GM18873 (cell line): ENCODE data around the gene SPSB3.

Experiments used
- ATAC-seq: cut with Tn5 transposase; IDR thresholded peaks from one replicate; pipeline ENCODE4 v1.9.1; 2021; ENCODE audit warnings: mild to moderate bottlenecking, moderate library complexity, moderate number of reproducible peaks; ENCODE audit not compliant: unreplicated experiment, low FRiP score

Gene SPSB3

GRCh38 chr16:1775846-1776671 lies 6.3 kb downstream of the SPSB3 start:
- ATAC-seq = no peak

- ATAC-seq = no peak
Observed at GRCh38 chr16:1775006-1775845, 7.1 kb downstream of the SPSB3 start.

DNA sequence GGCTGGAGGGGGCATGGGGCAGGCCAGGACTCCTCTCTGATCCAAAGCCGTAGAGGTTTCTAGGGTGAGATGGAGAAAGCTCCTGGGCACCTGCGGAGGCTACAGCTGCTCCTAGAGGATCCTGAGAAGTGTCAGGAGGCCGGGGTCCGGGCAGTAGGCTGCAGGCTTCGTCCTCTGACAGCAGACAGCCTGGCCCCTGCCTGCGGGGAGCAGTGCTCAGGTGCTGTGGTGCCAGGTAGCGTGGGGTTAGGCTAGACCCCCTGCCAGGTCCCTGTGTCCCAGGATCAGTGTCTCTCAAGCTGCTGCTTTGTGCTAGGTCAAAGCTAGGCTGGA lies 8.0 kb downstream of the SPSB3 start:
- ATAC-seq = no peak

- ATAC-seq = no peak
Observed at GRCh38 chr16:1773703-1774447, 8.5 kb downstream of the SPSB3 start.

DNA sequence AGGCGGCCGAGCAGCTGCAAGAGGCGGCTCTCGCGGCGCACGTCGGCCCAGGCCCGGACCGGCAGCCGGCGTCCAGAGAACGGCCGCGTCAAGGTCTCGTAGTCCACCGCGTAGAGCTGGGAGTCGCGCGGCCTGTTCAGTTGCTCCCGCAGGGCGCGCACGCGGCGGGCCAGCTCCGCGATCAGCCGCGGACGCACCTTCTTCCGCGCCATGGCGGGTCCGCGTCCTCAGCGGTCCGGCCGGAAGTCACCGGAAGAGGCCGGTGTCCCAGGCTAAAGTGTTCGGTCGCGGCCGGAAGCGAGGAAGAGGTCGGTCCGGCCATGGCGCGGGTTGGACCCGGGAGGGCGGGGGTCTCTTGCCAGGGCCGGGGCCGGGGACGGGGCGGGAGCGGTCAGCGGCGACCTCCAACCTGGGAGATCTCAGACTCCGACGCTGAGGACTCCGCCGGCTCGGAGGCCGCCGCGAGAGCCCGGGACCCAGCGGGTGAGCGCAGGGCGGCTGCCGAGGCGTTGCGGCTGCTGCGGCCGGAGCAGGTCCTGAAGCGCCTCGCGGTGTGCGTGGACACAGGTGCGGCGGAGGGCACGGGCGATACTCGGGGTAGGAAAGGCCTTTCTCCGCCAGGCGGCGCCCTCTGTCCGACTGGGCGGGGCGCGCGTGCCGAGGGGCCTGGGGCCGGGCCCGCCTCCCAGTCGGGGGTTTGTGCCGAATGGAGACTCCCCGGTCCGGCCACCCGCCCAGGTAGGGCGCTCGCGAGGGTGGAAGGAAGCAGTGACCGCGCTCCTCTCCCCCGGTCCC lies 9.3 kb downstream of the SPSB3 start, which contains the start of gene MRPS34:
Gene MRPS34, minus strand, starts transcription at position 227 of the 795 bp plus-strand sequence. Its CDS starts 15 bp downstream, at position 212.
- ATAC-seq = no peak

DNA sequence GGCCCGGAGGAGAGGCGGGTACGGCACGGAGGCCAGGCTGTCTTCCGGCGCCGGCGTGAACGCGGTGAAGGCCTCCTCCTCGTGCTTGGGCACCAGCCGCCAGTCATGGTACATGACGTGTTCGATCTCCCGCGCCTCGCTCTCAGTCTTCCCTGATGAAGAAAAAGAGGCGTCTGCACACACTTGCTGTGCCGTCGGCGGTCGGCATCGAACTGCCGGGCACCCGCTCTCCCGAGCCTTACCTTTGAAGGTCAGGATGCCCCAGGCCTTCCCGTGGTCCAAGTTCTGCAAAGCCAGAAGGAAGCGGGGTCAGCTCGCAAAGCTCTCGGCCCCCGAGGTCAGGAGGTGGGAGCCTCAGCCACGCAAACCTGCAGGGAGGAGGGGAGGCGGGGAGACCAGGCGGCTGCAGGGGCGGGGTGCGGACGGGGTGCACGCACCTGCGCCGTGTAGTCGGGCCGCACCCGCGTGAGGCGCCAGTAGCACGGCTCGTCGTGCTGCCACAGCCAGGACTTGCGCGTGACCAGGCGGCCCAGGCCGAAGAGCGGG lies 9.9 kb downstream of the SPSB3 start, which contains the start of gene EME2:
Gene EME2, plus strand, starts transcription at position 449 of the 546 bp plus-strand sequence. CDS start 418 bp downstream, outside the sequence.
- ATAC-seq = no peak

GRCh38 chr16:1771864-1772361 lies 10.5 kb downstream of the SPSB3 start:
- no peak for ATAC-seq

- no peak for ATAC-seq
Observed at GRCh38 chr16:1771188-1771863, 11.0 kb downstream of the SPSB3 start, which contains the start of gene NME3. NME3 (minus strand) TSS chr16:1771543; CDS start chr16:1771534, 9 bp downstream.

DNA sequence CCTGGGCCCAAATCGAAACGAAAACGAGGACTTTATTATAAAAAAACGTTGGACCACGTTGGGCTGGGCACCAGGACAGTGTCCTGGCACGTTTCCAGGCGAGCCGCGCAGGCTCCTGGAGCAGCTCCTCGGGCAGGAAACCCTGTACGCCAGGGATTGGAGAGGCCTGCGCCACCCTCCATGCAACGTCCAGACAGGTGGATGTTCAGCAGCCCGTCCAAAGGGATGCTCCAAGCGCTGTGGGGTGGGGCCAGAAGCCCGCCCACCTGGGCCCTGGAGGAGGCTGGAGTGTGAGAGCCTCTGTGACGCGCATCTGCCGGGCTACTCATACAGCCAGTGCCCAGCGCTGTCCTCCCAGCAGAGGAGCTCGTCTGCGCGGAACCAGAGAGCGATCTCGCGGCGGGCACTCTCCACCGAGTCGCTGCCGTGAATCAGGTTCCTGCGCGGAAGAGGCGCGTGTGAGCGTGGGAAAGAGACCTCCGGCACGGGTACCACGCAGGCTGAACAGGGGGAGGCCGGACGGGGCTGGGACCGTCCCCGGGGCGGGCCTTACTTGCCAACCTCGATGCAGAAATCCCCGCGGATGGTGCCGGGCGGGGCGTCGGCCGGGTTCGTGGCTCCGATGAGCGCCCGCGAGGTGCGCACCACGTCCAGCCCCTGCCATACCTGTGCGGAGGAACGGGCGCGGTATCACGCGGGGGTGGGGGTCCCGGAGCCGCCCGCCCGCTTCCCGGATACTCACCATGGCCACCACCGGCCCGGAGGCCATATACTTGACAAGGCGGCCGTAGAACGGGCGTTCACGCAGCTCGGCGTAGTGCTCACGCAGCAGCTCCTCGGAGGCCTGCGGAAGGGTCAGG lies 11.8 kb downstream of the SPSB3 start:
- no peak for ATAC-seq

DNA sequence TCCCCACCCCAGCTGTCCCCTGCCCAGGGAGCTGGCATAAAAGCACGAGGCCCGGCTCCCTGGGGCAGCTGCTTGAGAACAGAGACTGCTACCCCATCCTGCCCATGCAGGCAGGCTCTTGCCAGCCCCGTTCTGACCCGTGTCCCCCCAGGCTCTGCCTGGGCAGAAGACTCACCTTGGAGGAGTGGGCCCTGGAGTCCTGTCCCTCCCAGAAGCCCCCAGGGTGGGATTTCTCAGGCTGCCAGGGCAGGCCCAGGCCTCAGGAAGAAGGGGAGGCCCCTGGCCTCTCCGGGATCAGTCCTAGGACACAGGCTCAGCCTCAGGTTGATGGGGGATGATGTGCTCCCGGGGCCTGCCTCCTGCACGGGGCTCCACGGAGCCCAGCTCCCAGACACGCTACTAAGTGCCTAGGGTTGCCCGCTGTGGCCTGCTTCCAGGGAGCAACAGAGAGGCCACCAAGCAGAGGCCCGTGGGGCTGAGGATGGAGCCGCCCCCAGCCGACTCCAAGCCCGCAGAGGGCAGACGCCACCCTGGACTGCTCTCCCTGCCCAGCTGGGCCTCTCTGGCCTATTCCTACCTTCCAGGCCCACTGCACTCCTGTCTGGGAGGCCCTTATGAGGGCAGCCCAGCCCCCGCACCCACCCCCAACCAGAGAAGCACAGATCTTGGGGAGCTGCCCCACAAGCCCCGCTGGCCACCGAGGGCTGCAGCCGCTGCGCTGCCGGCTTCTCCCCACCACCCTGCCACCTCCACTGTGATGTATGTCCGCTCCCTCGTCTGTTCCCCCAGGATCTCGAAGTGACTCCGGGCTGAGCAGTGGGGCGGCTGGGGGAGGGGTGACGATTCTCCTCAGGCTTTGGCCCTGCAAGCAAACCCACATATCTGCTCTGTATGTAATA lies 12.7 kb downstream of the SPSB3 start:
- no peak for ATAC-seq

GRCh38 chr16:1768767-1769401 lies 13.5 kb downstream of the SPSB3 start:
- ATAC-seq = no peak

GRCh38 chr16:1768061-1768766 lies 14.2 kb downstream of the SPSB3 start:
- ATAC-seq = no peak

GRCh38 chr16:1767116-1767994 lies 15.0 kb downstream of the SPSB3 start:
- ATAC-seq = no peak

DNA sequence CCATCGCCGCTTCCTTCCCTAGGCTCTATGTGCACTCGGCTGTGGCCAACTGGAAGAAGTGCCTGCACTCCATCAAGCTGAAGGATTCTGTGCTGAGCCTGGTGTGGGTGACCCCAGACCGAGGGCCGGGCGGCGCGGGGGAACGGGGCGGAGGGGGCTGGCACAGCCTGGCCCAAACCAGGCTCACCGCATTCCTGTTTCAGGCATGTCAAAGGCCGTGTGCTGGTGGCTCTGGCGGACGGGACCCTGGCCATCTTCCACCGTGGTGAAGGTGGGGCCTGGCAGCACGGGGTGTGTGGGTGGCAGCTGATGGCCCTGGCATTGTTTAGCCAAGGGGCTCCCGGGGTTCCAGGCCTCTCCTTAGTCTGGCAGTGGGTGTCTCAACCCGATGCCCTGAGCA lies 15.7 kb downstream of the SPSB3 start:
- no peak for ATAC-seq

DNA sequence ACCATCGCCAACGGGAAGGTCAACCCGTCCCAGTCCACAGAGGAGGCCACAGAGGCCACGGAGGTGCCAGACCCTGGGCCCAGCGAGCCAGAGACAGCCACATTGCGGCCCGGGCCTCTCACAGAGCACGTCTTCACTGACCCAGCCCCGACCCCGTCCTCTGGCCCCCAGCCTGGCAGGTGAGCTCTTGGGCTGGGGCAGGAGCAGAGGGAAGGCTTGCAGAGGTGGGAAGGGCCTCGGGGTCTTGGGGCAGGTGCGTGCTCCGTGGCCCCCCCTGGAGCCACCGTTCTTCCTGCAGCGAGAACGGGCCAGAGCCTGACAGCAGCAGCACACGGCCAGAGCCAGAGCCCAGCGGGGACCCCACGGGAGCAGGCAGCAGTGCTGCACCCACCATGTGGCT lies 16.1 kb downstream of the SPSB3 start:
- no peak for ATAC-seq
